ENCODE measurements around the gene CSK.

The CSK gene

GRCh38 chr15:74825866-74826265, 44.0 kb downstream of the CSK start:
- no peak for DNase-seq (ENCODE audit: low read depth in 3 of 3, low spot score in 1 of 3)

DNA sequence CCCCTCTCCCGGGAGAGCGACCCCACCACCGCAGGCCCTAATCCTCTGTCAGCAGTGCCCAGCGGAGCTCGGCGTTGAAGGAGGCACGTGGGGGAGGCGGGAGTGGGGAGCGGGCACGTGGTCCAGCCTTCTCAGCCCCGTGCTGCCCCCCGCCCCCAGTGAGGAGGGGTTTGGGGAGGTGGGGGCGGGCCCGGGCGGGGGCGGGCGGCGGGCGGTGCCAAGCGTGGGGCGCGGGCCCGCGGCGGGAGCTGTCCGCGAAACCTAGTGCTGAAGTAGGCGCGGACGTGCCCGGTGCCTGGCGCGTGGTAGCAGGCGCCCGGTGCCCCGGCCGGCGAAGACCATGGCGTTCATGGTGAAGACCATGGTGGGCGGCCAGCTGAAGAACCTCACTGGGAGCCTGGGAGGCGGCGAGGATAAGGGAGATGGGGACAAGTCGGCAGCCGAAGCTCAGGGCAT, 44.5 kb downstream of the CSK start, which contains the start of gene CPLX3:
TSS of gene CPLX3 (plus strand) at position 264 of the 456 bp plus-strand sequence. CDS start at position 341, 77 bp downstream.
- DNase-seq (ENCODE audit: low read depth in 3 of 3, low spot score in 1 of 3) = peak in 1 of 3 donors; percentile 44

- DNase-seq (ENCODE audit: low read depth in 3 of 3, low spot score in 1 of 3) = no peak
Measured at GRCh38 chr15:74826921-74827320, 45.0 kb downstream of the CSK start.

DNA sequence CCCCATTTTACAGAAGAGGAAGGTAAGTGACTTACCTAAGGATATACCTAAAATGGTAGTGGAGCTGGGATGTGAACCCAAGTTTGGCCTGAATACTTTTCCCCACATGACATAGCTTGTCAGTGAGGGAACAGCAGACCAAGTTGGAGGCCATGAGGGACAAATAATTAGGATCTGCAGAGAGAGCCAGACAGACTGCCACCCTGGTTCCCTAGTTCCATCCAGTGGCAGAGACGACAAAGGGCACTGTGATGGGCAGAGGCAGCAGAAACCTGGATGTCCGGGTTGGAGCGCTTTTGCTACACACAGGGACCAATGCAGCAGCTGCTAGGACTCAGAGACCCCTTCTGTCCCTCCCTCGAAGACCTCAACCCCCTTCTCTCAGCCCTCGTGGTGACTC, 45.7 kb downstream of the CSK start:
- no peak for DNase-seq (ENCODE audit: low read depth in 3 of 3, low spot score in 1 of 3)

GRCh38 chr15:74828835-74829234, 47.0 kb downstream of the CSK start:
- no peak for DNase-seq (ENCODE audit: low read depth in 3 of 3, low spot score in 1 of 3)

DNA sequence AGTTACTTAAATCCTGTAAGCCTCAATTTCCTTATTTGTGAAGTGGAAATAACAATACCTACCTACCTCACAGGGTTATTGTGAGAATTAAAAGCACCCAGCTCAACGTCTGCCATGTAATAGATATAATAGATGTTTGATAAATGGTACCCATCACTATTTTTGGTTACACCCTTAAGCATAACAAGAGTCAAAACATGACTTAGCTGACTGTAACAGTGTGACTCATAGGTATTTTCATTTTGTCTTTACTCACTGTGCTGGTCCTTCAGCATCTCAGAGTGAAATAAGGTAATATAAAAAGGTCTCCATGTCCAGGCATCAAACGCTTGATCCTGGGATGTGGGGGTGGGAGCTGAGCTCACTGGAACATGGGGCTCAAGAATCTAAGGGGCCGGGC, 47.6 kb downstream of the CSK start:
- DNase-seq (ENCODE audit: low read depth in 3 of 3, low spot score in 1 of 3) = no peak

DNA sequence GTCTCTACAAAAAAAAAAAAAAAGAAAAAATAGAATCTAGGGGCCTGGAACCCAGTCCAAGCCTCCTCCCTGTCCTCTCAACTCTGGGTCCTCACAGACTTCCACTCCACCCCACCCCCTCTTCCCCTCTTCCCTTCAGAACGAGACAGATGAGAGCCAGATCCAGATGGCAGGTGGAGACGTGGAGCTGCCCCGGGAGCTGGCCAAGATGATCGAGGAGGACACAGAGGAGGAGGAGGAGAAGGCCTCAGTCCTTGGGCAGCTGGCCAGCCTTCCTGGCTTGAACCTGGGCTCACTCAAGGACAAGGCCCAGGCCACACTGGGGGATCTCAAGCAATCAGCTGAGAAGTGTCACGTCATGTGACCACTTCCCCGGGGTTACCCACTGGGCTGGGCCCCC, 48.1 kb downstream of the CSK start:
- no peak for DNase-seq (ENCODE audit: low read depth in 3 of 3, low spot score in 1 of 3)

- no peak for DNase-seq (ENCODE audit: low read depth in 3 of 3, low spot score in 1 of 3)
Measured at GRCh38 chr15:74830868-74831267, 49.0 kb downstream of the CSK start.

DNA sequence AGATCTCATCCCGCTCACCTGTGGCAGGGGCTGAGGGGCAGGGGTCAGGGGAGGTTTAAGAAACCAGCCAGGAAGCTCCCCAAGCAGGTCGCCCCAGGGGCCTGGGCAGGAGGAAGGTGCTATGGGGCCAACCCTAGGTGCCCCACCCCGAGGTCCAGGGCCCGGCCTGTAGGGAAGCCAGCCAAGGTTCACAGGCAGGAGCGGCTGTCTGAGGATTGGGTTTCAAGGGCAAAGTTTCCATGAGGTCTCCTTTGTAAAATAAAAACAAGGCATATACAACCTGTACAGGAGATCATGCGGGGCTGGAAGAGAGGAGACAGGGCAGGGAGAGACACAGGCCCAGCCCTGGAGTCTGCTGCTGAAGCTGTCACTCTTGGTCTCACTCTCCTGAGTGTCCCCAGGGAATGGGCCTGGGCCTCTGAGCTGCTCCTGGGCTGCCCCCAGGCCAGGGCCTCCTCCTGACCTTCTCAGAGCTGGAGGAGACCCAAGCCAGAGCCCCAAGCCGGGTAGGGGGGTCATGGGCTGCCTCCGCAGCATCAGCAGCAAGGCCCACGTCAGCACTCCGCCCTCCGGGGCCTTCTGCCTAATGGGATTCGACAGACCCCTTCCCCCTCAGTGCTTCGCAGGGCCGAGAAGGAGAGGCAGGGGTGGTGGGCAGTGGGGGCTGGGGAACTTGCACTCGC, 50.1 kb downstream of the CSK start:
- DNase-seq (ENCODE audit: low read depth in 3 of 3, low spot score in 1 of 3) = no peak

DNA sequence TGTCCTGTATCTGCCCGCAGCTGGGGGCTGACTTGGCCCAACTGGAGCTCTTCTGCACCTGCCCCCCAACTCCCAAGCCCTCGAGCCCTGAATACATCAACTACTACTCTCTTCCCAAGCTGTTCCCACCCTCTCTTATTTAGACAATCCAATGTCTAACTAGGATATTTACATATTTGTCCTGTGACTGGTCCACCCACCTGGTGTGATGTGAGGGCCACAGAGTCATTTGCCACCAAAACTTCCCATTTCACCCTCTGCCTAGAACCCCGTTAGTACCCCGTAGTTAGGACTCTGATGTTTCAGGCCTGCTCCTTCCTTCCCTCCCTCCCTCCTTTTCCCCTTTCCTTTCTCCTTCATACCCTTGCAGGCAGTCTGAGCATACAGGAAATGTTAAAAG, 50.9 kb downstream of the CSK start:
- DNase-seq (ENCODE audit: low read depth in 3 of 3, low spot score in 1 of 3) = no peak

- no peak for DNase-seq (ENCODE audit: low read depth in 3 of 3, low spot score in 1 of 3)
Measured at GRCh38 chr15:74833376-74834107, 51.7 kb downstream of the CSK start.

- DNase-seq (ENCODE audit: low read depth in 3 of 3, low spot score in 1 of 3) = peak in 1 of 3 donors; percentile 46
Measured at GRCh38 chr15:74835312-74835823, 53.5 kb downstream of the CSK start.

DNA sequence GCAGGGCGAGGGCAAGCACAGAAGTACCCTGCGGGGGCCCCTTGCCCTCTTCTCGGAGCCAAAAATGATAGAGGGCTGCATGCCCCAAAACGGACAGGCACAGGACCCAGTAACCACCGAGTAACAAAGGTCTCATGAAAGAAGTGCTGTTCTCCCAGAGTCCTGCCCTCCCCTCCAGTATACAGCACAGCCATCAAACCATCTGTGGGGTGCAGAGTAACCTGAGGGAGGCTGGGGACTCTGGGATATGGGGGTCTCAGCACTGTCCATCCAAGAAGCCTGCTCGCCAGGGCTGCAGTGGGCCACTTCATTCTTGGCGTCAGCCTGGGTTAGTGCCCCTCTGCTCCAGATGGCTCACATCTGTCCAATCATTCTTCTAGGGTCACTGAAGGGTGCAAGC, 55.0 kb downstream of the CSK start:
- no peak for DNase-seq (ENCODE audit: low read depth in 3 of 3, low spot score in 1 of 3)

GRCh38 chr15:74837482-74838136, 55.7 kb downstream of the CSK start:
- no peak for DNase-seq (ENCODE audit: low read depth in 3 of 3, low spot score in 1 of 3)

- DNase-seq (ENCODE audit: low read depth in 3 of 3, low spot score in 1 of 3) = no peak
Measured at GRCh38 chr15:74838137-74838516, 56.2 kb downstream of the CSK start.

DNA sequence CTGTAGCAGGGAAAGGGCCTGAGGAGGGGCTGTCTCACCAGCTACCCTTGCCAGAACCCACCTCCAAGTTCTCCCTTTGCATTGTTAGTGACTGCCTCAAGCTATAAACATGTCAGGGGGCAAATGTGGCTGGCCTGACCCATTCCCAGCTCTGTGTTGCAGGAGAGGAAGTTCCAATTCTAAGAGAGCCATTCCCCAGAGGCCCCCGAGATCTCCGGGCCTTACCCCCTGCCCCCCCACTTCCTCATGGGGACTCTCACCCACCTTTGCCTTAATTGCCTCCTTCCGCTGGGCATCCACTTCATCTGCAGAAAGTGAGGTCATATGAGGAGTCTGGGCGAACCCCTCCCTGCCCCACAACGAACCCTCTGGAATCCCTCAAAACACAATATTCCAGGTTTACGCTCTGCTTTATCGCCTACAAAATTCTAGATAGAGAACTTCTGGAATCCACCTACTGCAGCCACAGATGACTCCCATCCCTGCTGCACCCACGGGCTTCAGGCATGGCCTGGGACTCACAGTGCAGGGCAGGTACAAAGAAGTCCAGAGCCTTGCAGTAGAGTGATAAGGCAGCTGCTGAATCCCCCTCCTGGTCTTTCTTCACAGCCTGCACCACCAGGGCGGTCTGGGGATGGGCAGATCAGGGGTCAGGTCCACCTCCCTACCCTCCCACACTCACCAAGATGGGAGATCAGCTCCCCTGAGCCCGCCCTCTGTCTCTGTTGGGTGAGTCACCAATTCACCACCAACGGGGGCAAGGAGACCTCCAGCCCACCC, 57.1 kb downstream of the CSK start:
- no peak for DNase-seq (ENCODE audit: low read depth in 3 of 3, low spot score in 1 of 3)

DNA sequence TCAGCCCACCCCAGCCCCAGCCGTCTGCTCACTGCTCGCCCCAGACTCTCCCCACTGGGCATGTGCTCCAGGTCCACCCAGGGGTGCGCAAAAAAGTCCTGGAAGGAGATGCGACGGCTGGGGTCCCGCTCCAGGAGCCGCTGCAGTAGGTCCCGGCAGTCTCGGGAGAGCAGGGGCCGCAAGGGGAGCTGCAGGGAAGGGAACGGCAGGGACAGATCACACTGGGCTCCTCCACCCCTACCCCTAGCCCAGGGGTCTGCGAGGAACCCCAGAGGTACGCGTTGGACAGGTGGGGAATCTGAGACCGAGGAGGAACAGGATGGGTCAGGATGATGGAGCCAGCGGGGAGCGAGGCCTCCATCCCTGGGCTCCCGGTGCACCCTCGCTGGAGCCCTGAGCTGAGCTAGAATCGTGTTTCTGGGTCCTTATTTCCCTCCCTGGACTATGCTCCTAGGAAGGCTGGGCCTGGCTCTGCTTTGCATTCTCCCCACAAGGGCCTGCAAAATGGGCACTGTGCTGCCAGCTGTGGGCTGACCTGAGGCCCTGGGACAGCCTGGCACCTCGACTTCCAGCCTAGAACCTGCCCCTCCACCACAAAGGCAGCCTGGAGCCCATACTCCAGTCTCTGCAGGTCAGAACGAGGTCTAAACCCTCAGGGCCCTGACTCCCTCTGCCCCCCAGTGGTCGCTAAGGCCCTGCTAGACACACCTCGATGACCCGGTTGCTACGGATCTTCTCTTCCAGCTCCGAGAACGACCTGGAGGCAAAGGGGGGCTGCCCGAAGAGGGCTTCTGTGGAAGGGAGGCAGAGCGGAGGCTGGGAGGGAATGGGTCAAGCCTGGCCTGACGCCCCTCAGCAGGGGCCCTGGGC, 57.9 kb downstream of the CSK start:
- no peak for DNase-seq (ENCODE audit: low read depth in 3 of 3, low spot score in 1 of 3)

GRCh38 chr15:74840851-74841775, 59.2 kb downstream of the CSK start:
- no peak for DNase-seq (ENCODE audit: low read depth in 3 of 3, low spot score in 1 of 3)

DNA sequence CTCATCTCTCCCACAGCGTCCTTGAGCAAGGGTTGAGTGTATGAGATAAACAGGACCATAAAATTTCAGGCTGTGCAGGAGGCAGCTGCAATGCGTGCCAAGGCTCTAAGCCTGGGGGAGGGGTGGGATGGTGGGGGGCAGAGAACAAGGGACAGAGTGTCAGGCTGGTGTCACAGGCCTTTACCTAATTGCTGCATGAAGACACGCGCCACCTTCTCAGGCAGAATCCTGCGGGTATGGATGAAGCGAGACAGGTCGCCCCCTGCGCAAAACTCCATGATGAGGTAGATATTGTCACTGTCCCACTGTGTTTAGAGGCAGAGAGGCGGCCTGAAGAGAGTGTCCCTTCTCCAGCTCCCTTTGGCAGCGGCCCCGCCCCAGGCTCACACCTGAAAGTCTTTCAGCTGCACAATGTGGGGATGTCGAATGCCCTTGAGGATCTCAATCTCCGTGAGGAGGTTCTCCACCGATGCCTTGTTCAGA, 60.1 kb downstream of the CSK start:
- DNase-seq (ENCODE audit: low read depth in 3 of 3, low spot score in 1 of 3) = no peak

Data from stimulated activated CD4-positive, alpha-beta T cell treated with anti-CD3 and anti-CD28 coated beads, TNF-alpha, amount 100 ng/mL, for 1 hour (primary cell).